GM11168 (cell line): Measurements from ENCODE around the gene HOXD9.

Experiments
- in situ Hi-C: fragments of 300-500 bp; cut with MboI; formaldehyde crosslinking; loops from one replicate; pipeline ENCODE4 v1.12.0; 2022; ENCODE audit warnings: low sequenced_read_pairs; ENCODE audit not compliant: unreplicated experiment

The HOXD9 gene

DNA sequence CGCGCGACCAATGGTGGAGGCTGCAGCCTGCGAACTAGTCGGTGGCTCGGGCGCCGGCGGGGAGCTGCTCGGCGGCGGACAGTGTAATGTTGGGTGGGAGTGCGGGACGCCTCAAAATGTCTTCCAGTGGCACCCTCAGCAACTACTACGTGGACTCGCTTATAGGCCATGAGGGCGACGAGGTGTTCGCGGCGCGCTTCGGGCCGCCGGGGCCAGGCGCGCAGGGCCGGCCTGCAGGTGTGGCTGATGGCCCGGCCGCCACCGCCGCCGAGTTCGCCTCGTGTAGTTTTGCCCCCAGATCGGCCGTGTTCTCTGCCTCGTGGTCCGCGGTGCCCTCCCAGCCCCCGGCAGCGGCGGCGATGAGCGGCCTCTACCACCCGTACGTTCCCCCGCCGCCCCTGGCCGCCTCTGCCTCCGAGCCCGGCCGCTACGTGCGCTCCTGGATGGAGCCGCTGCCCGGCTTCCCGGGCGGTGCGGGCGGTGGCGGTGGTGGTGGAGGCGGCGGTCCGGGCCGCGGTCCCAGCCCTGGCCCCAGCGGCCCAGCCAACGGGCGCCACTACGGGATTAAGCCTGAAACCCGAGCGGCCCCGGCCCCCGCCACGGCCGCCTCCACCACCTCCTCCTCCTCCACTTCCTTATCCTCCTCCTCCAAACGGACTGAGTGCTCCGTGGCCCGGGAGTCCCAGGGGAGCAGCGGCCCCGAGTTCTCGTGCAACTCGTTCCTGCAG, at the start of gene HOXD9:
HOXD9 (plus strand) TSS at position 37 of the 728 bp plus-strand sequence; CDS start at position 87, 50 bp downstream.
- in situ Hi-C loops = loop anchor here (10.0 kb wide), 2 partner anchors 512 to 1022 kb away; no protein-coding TSS in a partner anchor

- in situ Hi-C loops = loop anchor here (25.0 kb wide), 1 partner anchor 711 kb away; no protein-coding TSS in a partner anchor
These were observed 49.3 kb upstream of the HOXD9 start for GRCh38 chr2:176072951-176073904.

DNA sequence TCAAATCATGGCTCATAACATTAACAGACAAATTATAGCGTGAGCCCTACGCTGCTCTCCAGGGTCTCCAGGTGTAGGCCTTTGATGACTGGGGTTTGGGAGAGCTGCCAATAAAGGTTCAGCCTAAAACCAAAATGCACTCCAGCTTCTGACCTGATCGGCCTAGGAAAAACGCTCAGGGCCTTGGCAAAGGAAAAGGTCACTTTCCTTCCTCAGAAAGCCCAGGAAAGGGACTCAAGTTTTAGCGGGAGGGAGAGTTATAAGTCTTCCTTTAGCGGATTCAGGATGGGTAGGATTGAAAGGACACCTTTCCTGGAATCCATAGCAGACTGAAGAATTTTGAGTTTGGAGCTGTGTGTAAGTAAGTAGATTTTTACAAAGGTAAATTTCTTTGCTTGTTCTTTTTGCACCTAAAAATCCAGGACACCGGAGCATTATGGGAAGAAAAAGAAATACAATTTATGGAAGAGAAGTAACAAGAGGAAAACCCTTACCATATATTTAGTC, 47.5 kb upstream of the HOXD9 start:
- in situ Hi-C loops = loop anchor here (25.0 kb wide), 1 partner anchor 713 kb away; no protein-coding TSS in a partner anchor

GRCh38 chr2:176075481-176075880, 47.0 kb upstream of the HOXD9 start:
- in situ Hi-C loops = no loop called here

GRCh38 chr2:176076063-176076462, 46.5 kb upstream of the HOXD9 start:
- in situ Hi-C loops = no loop called here

DNA sequence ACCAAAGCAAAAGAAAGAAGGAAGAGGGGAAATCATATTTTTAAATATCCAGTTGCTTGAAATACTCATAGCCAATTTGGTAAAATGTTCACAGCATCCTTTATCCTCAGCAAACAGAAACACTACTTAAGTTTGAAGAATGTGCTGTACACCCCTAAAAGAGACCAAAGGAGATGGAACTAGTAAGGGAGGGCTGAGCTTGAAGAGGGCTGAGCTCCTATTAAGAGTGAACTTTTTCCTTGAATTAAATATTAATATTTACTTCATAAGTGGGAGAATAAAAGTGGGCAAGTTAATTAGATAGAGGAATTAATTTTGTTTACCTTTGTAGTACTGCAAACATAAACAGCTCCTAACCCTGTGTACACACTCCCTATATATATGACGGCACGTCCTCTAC, 45.7 kb upstream of the HOXD9 start:
- in situ Hi-C loops = no loop called here

DNA sequence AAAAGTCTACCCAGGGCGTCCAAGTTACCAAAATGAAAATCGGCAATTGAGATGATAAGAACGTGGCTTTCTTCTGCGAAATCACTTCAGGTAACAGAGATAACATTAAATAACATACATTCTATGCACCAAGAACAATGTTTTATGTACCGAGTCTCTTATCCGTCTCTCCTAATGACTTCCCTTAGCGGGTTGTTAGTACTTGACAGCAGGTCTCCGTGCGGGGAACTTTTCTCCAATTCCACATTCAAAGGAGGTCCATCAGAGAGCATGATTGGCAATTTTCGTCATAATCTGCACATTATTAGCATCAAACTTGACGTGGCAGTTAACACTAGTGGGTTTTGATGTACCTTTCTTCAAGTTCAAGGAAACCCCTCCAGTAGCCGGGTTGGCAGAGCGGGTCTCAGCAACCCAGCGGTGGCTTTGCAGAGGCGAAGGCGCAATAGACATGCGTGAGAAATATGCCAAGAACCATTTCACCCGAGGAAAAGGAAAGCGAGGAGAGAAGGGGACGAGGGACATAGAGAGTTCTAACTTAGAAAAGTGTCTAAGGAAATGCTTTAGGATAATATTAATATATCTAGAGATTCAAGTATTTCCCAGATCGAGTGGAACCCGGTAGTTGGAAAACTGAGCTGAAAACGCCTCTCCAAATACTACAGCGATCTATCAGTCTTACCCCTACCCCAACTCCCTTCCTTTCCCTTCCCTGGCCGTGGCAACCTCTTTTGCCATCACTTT, 43.8 kb upstream of the HOXD9 start:
- in situ Hi-C loops = no loop called here

- in situ Hi-C loops = no loop called here
These were observed 43.2 kb upstream of the HOXD9 start for GRCh38 chr2:176079285-176079830.

DNA sequence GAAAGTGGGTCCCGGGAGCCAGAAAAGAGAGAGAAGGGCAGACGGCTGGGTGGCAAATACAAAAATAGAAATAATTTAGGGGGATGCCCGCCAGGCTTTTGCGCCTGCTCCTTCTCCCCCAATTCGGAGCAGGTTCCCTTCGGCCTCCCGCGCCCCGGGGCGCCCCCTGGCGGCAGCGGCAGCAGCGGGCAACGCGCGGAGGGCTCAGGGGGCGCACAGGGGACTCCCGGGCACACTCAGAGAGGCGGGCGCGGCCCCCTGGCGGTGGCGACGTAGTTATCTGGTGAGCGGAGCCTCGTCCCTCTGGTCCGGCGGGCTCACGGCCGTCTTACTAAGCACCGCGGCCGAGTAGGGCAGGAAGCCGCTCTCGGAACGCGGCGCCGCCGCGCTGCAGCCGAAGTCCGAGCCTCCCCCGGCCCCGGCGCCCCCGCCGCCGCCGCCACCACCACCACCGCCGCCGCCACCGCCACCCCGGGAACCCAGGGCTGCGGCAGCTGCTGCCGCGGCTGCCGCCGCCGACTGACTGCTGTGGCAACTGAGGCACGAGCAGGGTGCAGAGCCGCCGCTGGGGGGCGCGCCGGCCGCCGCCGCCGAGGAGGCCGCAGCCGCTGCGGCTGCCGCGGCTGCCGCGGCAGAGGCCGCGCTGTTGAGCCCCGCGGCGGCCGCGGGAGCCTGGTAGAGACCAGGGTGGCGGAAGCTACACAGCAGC, 42.5 kb upstream of the HOXD9 start:
- in situ Hi-C loops = no loop called here

DNA sequence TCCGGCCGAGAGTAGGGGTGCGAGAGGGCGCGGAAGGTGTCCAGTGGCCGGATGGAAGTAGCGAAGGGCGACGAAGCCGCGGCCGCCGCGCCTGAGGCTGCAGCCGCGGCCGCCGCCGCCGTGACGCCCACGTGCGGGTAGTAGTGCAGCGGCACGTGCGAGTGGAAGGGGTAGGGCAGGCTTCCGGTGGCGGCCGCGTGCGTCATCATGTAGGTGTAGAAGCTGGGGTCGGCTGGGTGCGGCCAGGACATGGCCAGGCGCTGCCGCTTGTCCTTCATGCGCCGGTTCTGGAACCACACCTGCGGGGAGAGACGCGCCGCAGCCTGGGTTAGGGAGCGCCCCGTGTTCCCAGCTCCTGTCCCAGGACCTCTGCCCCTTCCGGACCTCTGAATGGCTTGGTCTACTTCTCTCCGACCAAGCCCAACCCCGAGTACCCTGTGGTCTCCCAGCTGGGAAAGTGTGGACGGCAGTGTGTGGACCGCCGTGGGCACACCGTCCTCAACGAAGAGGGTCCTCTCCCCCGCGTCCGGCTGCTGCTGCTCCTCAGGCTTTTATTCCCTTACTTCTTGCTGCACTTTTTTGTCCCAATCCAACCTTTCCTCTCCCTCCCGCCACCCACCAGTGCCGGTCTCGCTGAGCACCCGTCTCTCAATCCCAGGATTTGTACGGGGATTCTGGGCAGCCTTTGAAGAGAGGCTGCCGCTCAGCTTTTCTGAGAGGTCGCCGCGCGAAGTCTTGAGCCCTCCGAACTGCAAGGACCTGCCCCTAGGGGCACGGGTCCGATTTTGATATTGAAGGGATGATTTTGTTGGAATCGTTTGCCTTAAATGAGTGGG, 41.8 kb upstream of the HOXD9 start:
- in situ Hi-C loops = no loop called here

GRCh38 chr2:176081376-176081836, 41.1 kb upstream of the HOXD9 start:
- in situ Hi-C loops = no loop called here

DNA sequence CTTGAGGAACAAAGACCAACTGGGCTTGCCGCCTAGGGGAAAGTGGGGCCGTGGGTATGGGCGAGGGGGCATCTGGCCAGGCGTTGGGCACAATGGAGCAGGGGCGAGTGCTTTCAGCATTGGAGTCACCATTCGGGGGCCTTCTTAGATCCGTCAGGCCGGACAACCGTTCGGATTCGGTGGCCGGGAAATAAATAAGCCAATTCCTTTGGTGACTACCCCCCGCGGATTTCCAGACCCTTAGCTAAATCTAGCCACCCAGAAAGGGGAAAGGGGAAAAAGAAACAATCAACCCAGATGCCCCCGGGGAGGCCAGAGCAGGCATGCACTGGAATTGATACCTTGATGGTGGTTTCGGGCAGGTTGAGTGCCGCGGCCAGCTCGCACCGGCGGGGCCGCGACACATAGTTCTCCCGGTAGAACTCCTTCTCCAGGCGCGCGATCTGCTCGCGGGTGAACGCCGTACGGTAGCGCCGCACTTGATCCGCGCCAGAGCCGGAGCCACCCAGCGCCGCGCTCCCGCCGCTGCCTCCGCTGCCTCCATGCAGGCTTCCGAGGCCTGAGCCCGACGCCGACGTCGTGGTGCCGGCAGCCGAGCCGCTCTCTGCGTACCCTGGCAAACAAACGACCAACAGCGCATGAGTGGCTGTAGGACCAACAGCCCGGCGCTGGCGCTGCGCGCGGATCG, 40.5 kb upstream of the HOXD9 start:
- in situ Hi-C loops = no loop called here

DNA sequence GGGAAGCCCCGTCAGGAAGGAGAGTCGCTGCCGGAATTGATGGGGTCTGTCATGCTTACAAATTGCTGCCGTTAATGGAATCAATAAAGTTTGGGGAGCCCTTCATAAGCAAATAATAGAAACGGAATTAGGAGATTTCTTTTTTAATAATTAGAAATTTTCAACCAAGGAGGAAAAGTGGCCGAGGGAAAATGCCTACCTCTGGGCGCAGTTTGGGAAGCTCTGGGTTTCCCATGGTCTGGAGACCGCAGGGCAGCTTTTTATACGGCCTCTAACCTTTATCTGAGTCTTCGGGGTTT, 40.0 kb upstream of the HOXD9 start:
- in situ Hi-C loops = no loop called here

DNA sequence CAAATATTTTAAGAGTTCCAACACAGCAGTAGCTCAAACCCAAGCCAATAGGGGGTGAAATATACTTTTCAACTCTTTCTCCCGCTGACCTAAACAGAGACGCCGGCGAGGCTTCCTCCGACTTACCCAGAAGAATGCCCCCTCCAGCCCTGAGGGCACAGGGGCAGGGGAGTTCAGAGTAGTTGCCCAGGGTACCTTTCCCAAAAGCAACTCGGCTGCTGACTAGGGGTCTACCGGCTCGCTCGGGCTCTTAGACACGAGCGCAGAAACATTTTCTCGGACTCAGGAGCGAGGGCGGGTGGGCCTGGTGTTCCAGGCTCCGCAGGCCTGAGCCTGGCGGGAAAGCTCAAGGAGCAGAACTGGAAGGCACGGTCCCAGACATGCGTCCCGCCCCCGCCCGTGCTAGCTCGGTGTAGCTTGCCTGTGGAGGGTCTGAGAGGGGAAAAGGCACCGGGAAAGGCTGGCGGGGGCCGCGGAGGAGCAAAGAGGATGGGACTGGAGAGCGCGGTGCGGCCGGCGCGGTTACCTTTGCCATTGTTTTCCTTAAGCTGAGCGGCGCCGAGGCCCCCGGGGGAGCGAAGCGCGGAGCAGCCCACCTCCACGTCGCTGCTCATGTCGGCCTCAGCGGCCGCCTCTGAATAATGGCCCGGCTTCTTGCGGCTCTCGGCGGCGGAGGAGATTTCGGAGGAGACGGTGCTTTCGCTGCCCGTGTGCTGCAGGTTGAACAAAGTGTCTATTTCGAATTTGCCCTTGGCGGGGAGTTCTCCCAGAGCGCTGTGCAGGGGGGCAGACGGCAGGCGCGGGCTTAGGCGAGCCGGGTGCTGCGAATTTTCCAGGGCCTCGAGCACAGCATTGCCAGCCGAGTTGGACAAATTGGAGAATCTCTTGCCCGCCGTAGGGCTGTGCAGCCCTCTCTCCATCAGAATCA, 39.4 kb upstream of the HOXD9 start:
- in situ Hi-C loops = no loop called here

DNA sequence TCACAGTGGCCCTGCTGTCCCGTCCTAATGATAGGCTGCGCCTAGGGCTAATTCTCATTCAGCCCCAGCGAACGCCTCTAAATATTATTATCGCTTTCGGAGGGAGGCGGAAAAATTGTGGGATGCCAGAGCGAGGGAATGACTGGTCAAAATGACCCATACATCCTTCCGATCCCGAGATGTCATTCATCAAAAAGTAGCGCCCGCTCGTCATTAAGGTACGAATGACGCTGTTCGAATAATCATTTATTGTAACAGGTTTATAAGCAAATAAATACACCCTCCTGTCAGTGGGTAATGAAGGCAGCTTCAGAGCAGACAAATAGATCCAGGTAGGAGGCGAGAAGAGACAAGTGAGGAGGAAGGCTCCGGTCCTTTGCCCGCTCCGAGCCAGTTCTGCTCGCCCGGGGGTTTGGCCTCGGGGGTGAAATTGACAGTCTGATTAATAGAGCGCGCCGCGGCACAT, 38.7 kb upstream of the HOXD9 start, which contains the start of gene EVX2:
EVX2 (minus strand) TSS at position 167 of the 466 bp plus-strand sequence. CDS start 186 bp downstream, outside the sequence.
- in situ Hi-C loops = no loop called here

- in situ Hi-C loops = no loop called here
These were observed 37.9 kb upstream of the HOXD9 start for GRCh38 chr2:176084611-176085119.
